Right lobe of liver (tissue), 4 donors: ENCODE results near the gene CBX1.

Experiments
- POLR2A ChIP-seq: fragments of 450-650 bp; IDR thresholded peaks from one replicate; pipeline ENCODE4 v1.6.1; 2017; ENCODE audit warnings: antibody characterized with exemption, mild to moderate bottlenecking
- TF ChIP-seq, protein P1 (sequence below), 4 donors: fragments of 200-600 bp in 3 of 4; fragments of 450-650 bp in 1 of 4; IDR thresholded peaks; one replicate each; pipeline versions ENCODE4 v1.5.1 to v1.8.0; 2016 to 2022; ENCODE audit warnings: antibody characterized with exemption in 4 of 4, mild to moderate bottlenecking in 2 of 4
- donor health status: DM: no; HTN: no; CAD: no.
- donor health status: DM: no; HTN: no; CAD: no.
- donor health status: DM: no; HTN: yes; CAD: no.

DNA sequence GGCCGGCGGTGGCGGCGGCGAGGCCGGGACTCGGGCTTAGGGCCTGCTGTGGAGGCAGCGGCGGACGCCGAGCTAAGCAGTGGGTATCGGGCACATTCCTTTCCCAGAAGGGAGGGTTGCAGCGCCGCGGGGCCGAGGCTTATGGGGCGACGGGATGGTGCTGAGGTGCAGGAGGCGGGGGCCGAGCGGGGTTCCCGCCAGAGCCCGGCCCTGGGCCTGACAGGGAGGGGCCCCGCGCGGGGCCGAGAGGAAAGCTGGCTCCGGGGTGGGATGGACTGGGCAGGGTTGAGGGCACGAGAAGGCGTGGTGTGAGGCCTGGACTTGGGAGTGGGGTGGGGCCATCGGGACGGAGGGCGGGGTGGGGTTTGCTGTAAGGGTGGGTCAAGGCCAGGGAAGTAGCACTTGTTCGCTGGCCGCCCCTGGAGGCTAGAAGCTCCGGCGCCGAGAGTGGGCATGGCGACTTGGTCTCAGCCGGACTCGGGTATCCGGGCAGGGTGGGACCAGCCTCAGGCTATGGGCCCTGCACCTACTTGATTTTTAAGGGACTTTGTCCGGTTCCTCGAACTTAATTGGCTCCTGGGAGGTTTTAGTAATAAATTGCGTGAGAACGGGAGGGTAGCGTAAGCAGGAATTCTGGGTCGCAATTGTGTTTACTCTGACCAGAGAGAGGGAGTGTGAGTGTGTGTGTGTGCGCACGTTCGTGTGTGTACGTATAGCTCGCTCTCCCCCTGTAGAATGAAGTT is 52.7 kb downstream of the CBX1 start:
- peak; percentile 88 for TF ChIP-seq POLR2A
- TF ChIP-seq, protein P1, sequence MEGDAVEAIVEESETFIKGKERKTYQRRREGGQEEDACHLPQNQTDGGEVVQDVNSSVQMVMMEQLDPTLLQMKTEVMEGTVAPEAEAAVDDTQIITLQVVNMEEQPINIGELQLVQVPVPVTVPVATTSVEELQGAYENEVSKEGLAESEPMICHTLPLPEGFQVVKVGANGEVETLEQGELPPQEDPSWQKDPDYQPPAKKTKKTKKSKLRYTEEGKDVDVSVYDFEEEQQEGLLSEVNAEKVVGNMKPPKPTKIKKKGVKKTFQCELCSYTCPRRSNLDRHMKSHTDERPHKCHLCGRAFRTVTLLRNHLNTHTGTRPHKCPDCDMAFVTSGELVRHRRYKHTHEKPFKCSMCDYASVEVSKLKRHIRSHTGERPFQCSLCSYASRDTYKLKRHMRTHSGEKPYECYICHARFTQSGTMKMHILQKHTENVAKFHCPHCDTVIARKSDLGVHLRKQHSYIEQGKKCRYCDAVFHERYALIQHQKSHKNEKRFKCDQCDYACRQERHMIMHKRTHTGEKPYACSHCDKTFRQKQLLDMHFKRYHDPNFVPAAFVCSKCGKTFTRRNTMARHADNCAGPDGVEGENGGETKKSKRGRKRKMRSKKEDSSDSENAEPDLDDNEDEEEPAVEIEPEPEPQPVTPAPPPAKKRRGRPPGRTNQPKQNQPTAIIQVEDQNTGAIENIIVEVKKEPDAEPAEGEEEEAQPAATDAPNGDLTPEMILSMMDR (IDR thresholded peaks at IDR 0.05): no peak
